ENCODE results near the gene SYT3. TPM values are rescaled to one million over a fixed set of nuclear protein-coding genes. Genes with fewer than 3 reads are reported as not detected.

Gene SYT3
- total RNA-seq, 1 donor from 2014 or later, result not detected

GRCh38 chr19:50668416-50668815, 28.7 kb upstream of the SYT3 start:
- peaks cover 38% of the 10 kb centered on the region for H3K27me3 Mint-ChIP-seq (ENCODE audit: low read depth)
- H3K9me3 Mint-ChIP-seq, result no peaks in the 10 kb centered on the region
- no peak overlapping the region for H3K4me3 Mint-ChIP-seq (ENCODE audit: low read depth)
- H3K27ac Mint-ChIP-seq, result no peak overlapping the region
- intact Hi-C loops (cut with micrococcal nuclease), result no loop called here
- H3K36me3 Mint-ChIP-seq (ENCODE audit: low read depth), result no peaks in the 10 kb centered on the region
- no peaks in the 10 kb centered on the region for H3K4me1 Mint-ChIP-seq (ENCODE audit: low read depth)
- no peak for DNase-seq (ENCODE audit: low spot score)

- DNase-seq (ENCODE audit: low spot score), result no peak
- H3K4me3 Mint-ChIP-seq (ENCODE audit: low read depth), result no peak overlapping the region
- H3K4me1 Mint-ChIP-seq (ENCODE audit: low read depth), result no peaks in the 10 kb centered on the region
- H3K36me3 Mint-ChIP-seq (ENCODE audit: low read depth), result no peaks in the 10 kb centered on the region
- peaks cover 38% of the 10 kb centered on the region for H3K27me3 Mint-ChIP-seq (ENCODE audit: low read depth)
- H3K27ac Mint-ChIP-seq, result no peak overlapping the region
- intact Hi-C loops (cut with micrococcal nuclease), result no loop called here
- no peaks in the 10 kb centered on the region for H3K9me3 Mint-ChIP-seq
Measured at GRCh38 chr19:50667759-50668231, 28.1 kb upstream of the SYT3 start.

- Mint-ChIP-seq H3K27ac (no peak overlapping the region), H3K9me3 (no peaks in the 10 kb centered on the region), H3K36me3 (ENCODE audit: low read depth) (no peaks in the 10 kb centered on the region), H3K4me3 (ENCODE audit: low read depth) (no peak overlapping the region), H3K4me1 (ENCODE audit: low read depth) (no peaks in the 10 kb centered on the region), H3K27me3 (ENCODE audit: low read depth) (peaks cover 38% of the 10 kb centered on the region)
- no peak for DNase-seq (ENCODE audit: low spot score)
- intact Hi-C loops (cut with micrococcal nuclease), result no loop called here
Measured at GRCh38 chr19:50667177-50667758, 27.6 kb upstream of the SYT3 start.

GRCh38 chr19:50666346-50667176, 26.9 kb upstream of the SYT3 start:
- intact Hi-C loops (cut with micrococcal nuclease), result no loop called here
- Mint-ChIP-seq H3K4me3 (ENCODE audit: low read depth) (no peak overlapping the region), H3K27me3 (ENCODE audit: low read depth) (peaks cover 34% of the 10 kb centered on the region), H3K9me3 (no peaks in the 10 kb centered on the region), H3K36me3 (ENCODE audit: low read depth) (no peaks in the 10 kb centered on the region), H3K27ac (no peak overlapping the region), H3K4me1 (ENCODE audit: low read depth) (no peaks in the 10 kb centered on the region)
- no peak for DNase-seq (ENCODE audit: low spot score)

DNA sequence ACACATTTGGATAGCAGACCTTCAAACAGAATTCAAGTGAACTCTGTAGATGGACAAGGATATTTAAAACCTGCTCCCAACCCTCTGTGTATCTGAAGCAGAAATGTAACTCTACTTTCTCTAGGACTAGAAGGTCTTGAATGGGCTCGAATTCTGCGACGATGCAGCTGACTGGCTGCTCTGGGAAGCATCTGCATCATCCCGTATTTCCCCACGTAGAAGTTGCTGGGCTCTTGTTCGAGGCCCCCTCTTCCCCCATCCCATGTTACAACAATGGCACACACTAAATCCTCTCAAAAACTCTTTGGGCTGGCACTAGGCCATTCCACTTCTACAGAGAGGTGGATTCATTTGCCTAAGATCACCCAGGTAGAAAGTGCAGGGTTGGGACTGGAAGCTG, 24.5 kb upstream of the SYT3 start:
- no peaks in the 10 kb centered on the region for H3K36me3 Mint-ChIP-seq (ENCODE audit: low read depth)
- H3K27me3 Mint-ChIP-seq (ENCODE audit: low read depth), result peaks cover 30% of the 10 kb centered on the region
- intact Hi-C loops (cut with micrococcal nuclease), result no loop called here
- no peak overlapping the region for H3K4me3 Mint-ChIP-seq (ENCODE audit: low read depth)
- no peak for DNase-seq (ENCODE audit: low spot score)
- H3K4me1 Mint-ChIP-seq (ENCODE audit: low read depth), result no peaks in the 10 kb centered on the region
- H3K27ac Mint-ChIP-seq, result no peak overlapping the region
- no peaks in the 10 kb centered on the region for H3K9me3 Mint-ChIP-seq

GRCh38 chr19:50663482-50663790, 23.8 kb upstream of the SYT3 start:
- H3K27ac Mint-ChIP-seq, result no peak overlapping the region
- intact Hi-C loops (cut with micrococcal nuclease), result no loop called here
- peaks cover under 1% of the 10 kb centered on the region for H3K9me3 Mint-ChIP-seq
- no peak overlapping the region for H3K4me3 Mint-ChIP-seq (ENCODE audit: low read depth)
- peaks cover 2% of the 10 kb centered on the region for H3K4me1 Mint-ChIP-seq (ENCODE audit: low read depth)
- peaks cover under 1% of the 10 kb centered on the region for H3K36me3 Mint-ChIP-seq (ENCODE audit: low read depth)
- H3K27me3 Mint-ChIP-seq (ENCODE audit: low read depth), result peaks cover 27% of the 10 kb centered on the region
- DNase-seq (ENCODE audit: low spot score), result no peak

GRCh38 chr19:50662651-50663481, 23.2 kb upstream of the SYT3 start:
- H3K36me3 Mint-ChIP-seq (ENCODE audit: low read depth), result peaks cover 5% of the 10 kb centered on the region
- no peak for DNase-seq (ENCODE audit: low spot score)
- intact Hi-C loops (cut with micrococcal nuclease), result no loop called here
- no peak overlapping the region for H3K27ac Mint-ChIP-seq
- peaks cover 6% of the 10 kb centered on the region for H3K4me1 Mint-ChIP-seq (ENCODE audit: low read depth)
- peaks cover 27% of the 10 kb centered on the region for H3K27me3 Mint-ChIP-seq (ENCODE audit: low read depth)
- H3K4me3 Mint-ChIP-seq (ENCODE audit: low read depth), result no peak overlapping the region
- H3K9me3 Mint-ChIP-seq, result peaks cover 5% of the 10 kb centered on the region

- intact Hi-C loops (cut with micrococcal nuclease), result no loop called here
- Mint-ChIP-seq H3K27me3 (ENCODE audit: low read depth) (peaks cover 27% of the 10 kb centered on the region), H3K4me1 (ENCODE audit: low read depth) (peaks cover 14% of the 10 kb centered on the region), H3K4me3 (ENCODE audit: low read depth) (no peak overlapping the region), H3K27ac (no peak overlapping the region), H3K36me3 (ENCODE audit: low read depth) (peaks cover 5% of the 10 kb centered on the region), H3K9me3 (peaks cover 13% of the 10 kb centered on the region)
- no peak for DNase-seq (ENCODE audit: low spot score)
Measured at GRCh38 chr19:50661766-50662650, 22.3 kb upstream of the SYT3 start.

DNA sequence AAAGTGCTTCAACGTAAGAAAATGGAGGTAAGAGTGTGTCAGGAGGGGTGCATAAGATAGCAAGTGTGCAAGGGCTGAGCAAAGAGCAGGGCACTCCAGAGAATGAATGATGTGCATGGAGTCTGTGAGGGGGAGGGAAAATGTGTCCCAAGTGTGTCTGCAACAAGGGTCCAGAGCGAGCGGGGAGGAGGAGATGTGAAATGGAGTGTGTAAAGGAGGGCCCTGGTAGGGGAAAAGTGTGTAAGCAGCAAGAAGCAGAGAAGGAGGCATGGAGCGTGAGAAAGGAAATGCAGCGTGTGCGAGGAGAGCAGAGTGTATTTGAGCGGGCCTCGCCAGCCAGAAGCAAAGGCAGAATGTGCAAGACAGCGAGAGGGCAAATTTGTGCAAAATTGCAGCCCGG, 21.3 kb upstream of the SYT3 start:
- intact Hi-C loops (cut with micrococcal nuclease), result no loop called here
- no peak for DNase-seq (ENCODE audit: low spot score)
- Mint-ChIP-seq H3K4me3 (ENCODE audit: low read depth) (no peak overlapping the region), H3K27me3 (ENCODE audit: low read depth) (peaks cover 27% of the 10 kb centered on the region), H3K36me3 (ENCODE audit: low read depth) (peaks cover 5% of the 10 kb centered on the region), H3K9me3 (peaks cover 14% of the 10 kb centered on the region), H3K4me1 (ENCODE audit: low read depth) (peaks cover 14% of the 10 kb centered on the region), H3K27ac (no peak overlapping the region)

DNA sequence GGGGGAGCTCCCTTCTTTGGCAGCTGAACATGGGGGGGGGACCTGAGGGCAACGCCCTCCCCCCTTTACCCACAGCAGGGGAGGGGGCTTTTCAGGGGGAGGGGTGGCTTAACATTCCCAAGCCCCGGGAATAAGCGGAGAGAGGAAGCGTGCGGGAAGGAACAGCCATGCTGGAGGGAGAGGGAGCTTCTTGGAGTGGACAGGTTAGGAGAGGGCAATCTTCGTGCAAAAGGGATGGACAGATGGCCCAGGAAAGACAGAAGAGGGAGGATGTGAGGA, 20.3 kb upstream of the SYT3 start:
- peaks cover 5% of the 10 kb centered on the region for H3K36me3 Mint-ChIP-seq (ENCODE audit: low read depth)
- peaks cover 16% of the 10 kb centered on the region for H3K9me3 Mint-ChIP-seq
- no peak overlapping the region for H3K27ac Mint-ChIP-seq
- peaks cover 27% of the 10 kb centered on the region for H3K27me3 Mint-ChIP-seq (ENCODE audit: low read depth)
- peaks cover 14% of the 10 kb centered on the region for H3K4me1 Mint-ChIP-seq (ENCODE audit: low read depth)
- no peak for DNase-seq (ENCODE audit: low spot score)
- no peak overlapping the region for H3K4me3 Mint-ChIP-seq (ENCODE audit: low read depth)
- intact Hi-C loops (cut with micrococcal nuclease), result no loop called here

DNA sequence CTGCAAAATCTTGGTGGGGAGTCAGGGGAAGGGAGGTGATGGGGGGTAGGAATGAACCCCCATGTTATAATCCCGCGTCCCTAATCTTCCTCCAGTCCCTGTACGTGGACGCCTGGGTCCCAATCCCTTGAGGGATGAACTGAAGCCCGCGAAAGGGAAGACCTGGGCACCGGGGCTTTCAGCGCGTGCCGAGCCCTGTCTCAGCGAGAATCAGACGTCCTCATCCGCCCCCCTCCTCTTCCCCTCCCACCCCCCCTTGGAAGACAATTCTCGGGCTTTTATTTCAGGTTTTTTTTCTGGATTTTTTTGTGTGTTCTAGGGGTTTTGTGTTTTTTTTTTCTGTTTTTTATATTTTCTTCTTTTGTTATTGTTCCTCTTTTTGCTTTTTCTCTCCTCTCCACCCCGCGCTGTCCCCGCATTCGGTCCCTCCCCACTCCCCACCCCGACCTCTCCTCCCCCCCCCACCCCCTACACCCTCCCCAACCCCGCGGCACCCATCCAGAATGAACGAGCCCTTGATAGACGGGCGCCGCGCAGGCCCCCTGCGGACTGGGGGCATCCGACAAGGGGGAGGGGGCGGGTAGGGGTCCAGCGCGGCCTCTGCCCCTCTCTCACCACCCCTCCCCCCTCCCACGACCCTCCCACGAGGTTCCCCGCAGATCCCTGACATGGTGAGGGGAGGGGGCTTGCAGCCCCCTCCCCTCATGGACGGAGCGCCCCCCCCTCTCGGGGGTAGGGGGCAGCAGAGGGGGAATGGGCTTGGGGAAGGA, 19.8 kb upstream of the SYT3 start:
- Mint-ChIP-seq H3K27ac (no peak overlapping the region), H3K36me3 (ENCODE audit: low read depth) (peaks cover 5% of the 10 kb centered on the region), H3K9me3 (peaks cover 21% of the 10 kb centered on the region), H3K4me3 (ENCODE audit: low read depth) (no peak overlapping the region), H3K27me3 (ENCODE audit: low read depth) (peaks cover 25% of the 10 kb centered on the region), H3K4me1 (ENCODE audit: low read depth) (peaks cover 14% of the 10 kb centered on the region)
- no peak for DNase-seq (ENCODE audit: low spot score)
- intact Hi-C loops (cut with micrococcal nuclease), result no loop called here

All from activated T-helper 2 cell treated with anti-CD3 and anti-CD28 coated beads, Interferon-gamma antibody, Interleukin-2, Interleukin-4, amounts not matched to agents 10 μg/mL and 5 μg/mL and 100 μg/mL, durations not matched to agents 14 hours and 24 hours and 36 hours (primary cell).